Naive thymus-derived CD4-positive, alpha-beta T cell (primary cell): ENCODE measurements around the gene TTLL1. TPM values are rescaled to one million over a fixed set of nuclear protein-coding genes. Genes with fewer than 3 reads are reported as not detected.

Source experiments
- ATAC-seq: fragments of 150-1000 bp; cut with Tn5 transposase; 2 replicates; pipeline ENCODE4 v1.10.0; 2021; ENCODE audit warnings: mild to moderate bottlenecking, moderate library complexity
- CTCF ChIA-PET: fragments of 350-600 bp; sonication (Branson Sonifier 250); formaldehyde crosslinking; loops from one replicate; lab custom pipeline; 2021; ENCODE audit warnings: antibody characterized with exemption; lab: Charles Lee
- POLR2A ChIA-PET: fragments of 350-600 bp; sonication (Branson Sonifier 250); formaldehyde crosslinking; loops from one replicate; lab custom pipeline; 2021; ENCODE audit warnings: antibody characterized with exemption, inconsistent platforms; lab: Charles Lee
- DNase-seq, 9 donors: peaks; one replicate each; pipeline versions ENCODE4 v3.0.0 to v3.0.0-alpha.2; 2020 to 2022; ENCODE audit warnings: mixed read lengths in 1 of 9
- H3K27ac ChIP-seq: one replicate; pipeline ENCODE4 v1.7.0; 2013; ENCODE audit warnings: mild to moderate bottlenecking, low read depth, low read length, moderate library complexity
- H3K27me3 ChIP-seq, 2 donors: one replicate each; pipeline ENCODE4 v1.7.0; 2013; ENCODE audit warnings: low read length in 2 of 2, mild to moderate bottlenecking in 2 of 2, moderate library complexity in 2 of 2; ENCODE audit not compliant: control insufficient read depth in 2 of 2, insufficient read depth in 2 of 2
- H3K36me3 ChIP-seq, 3 experiments: 1 replicate in 2 of 3; 2 replicates in 1 of 3; pipeline ENCODE4 v1.7.0; 2013; ENCODE audit warnings: low read length in 3 of 3, mild to moderate bottlenecking in 3 of 3, moderate library complexity in 1 of 3; ENCODE audit not compliant: insufficient read depth in 3 of 3, control insufficient read depth in 2 of 3
- H3K4me1 ChIP-seq, 2 donors: one replicate each; pipeline ENCODE4 v1.7.0; 2013; ENCODE audit warnings: low read length in 2 of 2, mild to moderate bottlenecking in 2 of 2, moderate library complexity in 1 of 2; ENCODE audit not compliant: control insufficient read depth in 2 of 2, insufficient read depth in 2 of 2
- H3K4me3 ChIP-seq: 2 replicates; pipeline ENCODE4 v1.7.0; 2013; ENCODE audit warnings: mild to moderate bottlenecking, low read length
- H3K9me3 ChIP-seq, 3 experiments: 1 replicate in 2 of 3; 2 replicates in 1 of 3; pipeline ENCODE4 v1.7.0; 2013; ENCODE audit warnings: low read length in 3 of 3; ENCODE audit not compliant: control insufficient read depth in 2 of 3
- H3K27ac Mint-ChIP-seq, 9 donors: one replicate each; pipeline ENCODE4 v1.8.0; 2020 to 2022; ENCODE audit warnings: mixed read lengths in 9 of 9, mild to moderate bottlenecking in 8 of 9, moderate library complexity in 5 of 9, inconsistent platforms in 2 of 9
- H3K27me3 Mint-ChIP-seq, 5 donors: one replicate each; pipeline ENCODE4 v1.8.0; 2021 to 2022; ENCODE audit warnings: mixed read lengths in 5 of 5, mild to moderate bottlenecking in 1 of 5
- H3K36me3 Mint-ChIP-seq, 5 donors: one replicate each; pipeline ENCODE4 v1.8.0; 2020 to 2022; ENCODE audit warnings: mixed read lengths in 5 of 5, mild to moderate bottlenecking in 3 of 5, inconsistent platforms in 1 of 5
- H3K4me1 Mint-ChIP-seq, 7 donors: one replicate each; pipeline ENCODE4 v1.8.0; 2020 to 2022; ENCODE audit warnings: mixed read lengths in 7 of 7, mild to moderate bottlenecking in 3 of 7, inconsistent platforms in 1 of 7
- H3K4me3 Mint-ChIP-seq, 10 donors: one replicate each; pipeline ENCODE4 v1.8.0; 2020 to 2022; ENCODE audit warnings: mild to moderate bottlenecking in 10 of 10, mixed read lengths in 10 of 10, moderate library complexity in 6 of 10, inconsistent platforms in 2 of 10
- H3K9me3 Mint-ChIP-seq, 11 donors: one replicate each; pipeline ENCODE4 v1.8.0; 2020 to 2022; ENCODE audit warnings: mixed read lengths in 11 of 11, mild to moderate bottlenecking in 4 of 11, inconsistent platforms in 1 of 11, moderate library complexity in 1 of 11
- intact Hi-C, 2 donors: fragments of 100-400 bp; cut with micrococcal nuclease; formaldehyde crosslinking; loops; one replicate each; pipeline ENCODE4 v1.15.1; 2023
- polyA plus RNA-seq, 2 donors: library from polyadenylated mRNA; unstranded; fragments of 300-500 nt; fragmentation: Illumina TruSeq; gene quantifications; one replicate each; pipeline ENCODE4 v1.2.3, GENCODE V29; 2021
- total RNA-seq, 6 experiments: library from RNA in 5 of 6; stranded (reverse) in 5 of 6; gene quantifications; 1 replicate in 5 of 6; 2 replicates in 1 of 6; pipeline ENCODE4 v1.2.3 and lab custom pipeline; 2021 to 2026

TTLL1 gene
- total and polyA plus RNA-seq, 7 experiments from 2014 or later = 4.6 to 16.1 (median 7.7) TPM

DNA sequence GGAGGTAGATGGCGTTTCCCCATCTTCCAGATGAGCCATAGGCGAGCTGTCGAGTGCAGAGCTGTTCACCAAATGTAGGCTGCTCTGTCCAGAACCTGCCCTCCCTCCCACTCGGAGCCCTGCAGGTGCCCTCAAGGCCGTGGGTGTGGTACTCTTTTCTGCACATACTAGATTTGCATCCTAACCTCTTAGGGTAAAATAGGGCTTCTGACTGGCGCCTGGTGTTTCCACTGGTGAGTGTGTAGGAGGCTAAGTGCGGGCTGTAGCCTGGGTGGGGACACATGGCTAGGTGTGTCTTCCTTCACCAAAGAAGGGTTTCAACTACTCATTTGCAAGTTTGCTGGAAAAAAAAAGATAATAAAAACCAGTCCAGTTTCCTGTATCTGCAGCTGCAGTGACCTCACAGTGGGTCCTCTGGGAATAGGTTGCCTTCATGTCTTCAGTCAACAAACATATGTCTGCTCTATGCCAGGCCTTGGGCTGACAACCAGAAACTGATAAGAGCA is 29.8 kb upstream of the TTLL1 start:
- no peaks in the 10 kb centered on the region for H3K36me3 Mint-ChIP-seq
- intact Hi-C loops = no loop called here
- Histone ChIP-seq H3K27me3 (no peaks in the 10 kb centered on the region), H3K4me3 (no peak overlapping the region), H3K4me1 (no peaks in the 10 kb centered on the region), H3K36me3 (no peaks in the 10 kb centered on the region), H3K27ac (no peak overlapping the region), H3K9me3 (no peaks in the 10 kb centered on the region)
- no peaks in the 10 kb centered on the region for H3K9me3 Mint-ChIP-seq
- H3K27ac Mint-ChIP-seq = no peak overlapping the region
- H3K4me3 Mint-ChIP-seq = no peak overlapping the region
- DNase-seq (no peak), ATAC-seq (no peak)
- POLR2A ChIA-PET = no interaction called here
- H3K4me1 Mint-ChIP-seq = peaks cover 0 to 2% (median 0%) of the 10 kb centered on the region in 7 donors
- CTCF ChIA-PET = no interaction called here
- H3K27me3 Mint-ChIP-seq = peaks cover 0 to 2% (median 0%) of the 10 kb centered on the region in 5 donors

DNA sequence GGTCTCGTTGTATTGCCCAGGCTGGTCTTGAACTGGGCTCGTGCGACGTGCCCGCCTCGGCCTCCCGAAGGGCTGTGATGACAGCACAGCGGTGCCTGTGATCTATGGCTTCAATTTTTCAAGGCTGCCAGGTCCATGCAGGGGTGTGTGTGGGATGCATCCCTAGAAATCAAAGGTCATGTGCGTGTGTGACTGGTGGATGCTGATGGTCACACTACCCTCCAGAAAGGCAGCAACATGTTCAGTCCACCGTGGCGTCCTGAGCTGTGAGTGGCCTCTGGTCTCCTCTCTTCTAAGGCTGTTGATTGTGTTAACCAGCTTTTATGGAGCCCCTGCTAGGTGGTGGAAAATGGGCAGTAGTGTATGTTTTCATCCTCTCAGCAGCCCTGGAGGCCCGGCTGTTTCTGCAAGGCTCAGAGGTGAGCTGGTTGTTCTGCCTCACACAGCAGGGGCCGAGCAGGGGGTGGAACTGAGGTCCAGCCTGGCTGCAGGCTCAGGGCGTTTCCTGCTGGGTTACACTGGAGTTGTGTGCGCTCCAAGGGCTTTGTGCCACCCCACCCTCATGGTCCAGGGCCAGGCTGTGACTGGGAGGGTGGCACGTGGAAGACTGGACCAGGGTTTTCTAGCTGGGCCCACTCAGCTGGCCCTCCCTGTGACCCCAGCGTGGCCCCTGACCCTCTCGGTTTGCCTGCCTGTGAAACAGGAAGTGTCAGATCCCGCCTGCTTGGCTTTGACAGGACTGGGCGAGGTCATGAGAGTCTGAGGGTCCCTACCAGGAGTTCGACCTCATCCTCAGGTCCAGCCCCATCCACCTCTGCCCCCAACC is 29.0 kb upstream of the TTLL1 start:
- intact Hi-C loops = no loop called here
- Histone ChIP-seq H3K36me3 (no peaks in the 10 kb centered on the region), H3K9me3 (no peaks in the 10 kb centered on the region), H3K27me3 (no peaks in the 10 kb centered on the region), H3K4me1 (no peaks in the 10 kb centered on the region), H3K4me3 (no peak overlapping the region), H3K27ac (no peak overlapping the region)
- Mint-ChIP-seq H3K27me3 (peaks cover 0 to 10% (median 0%) of the 10 kb centered on the region in 5 donors), H3K4me1 (peaks cover 0 to 4% (median 0%) of the 10 kb centered on the region in 7 donors), H3K27ac (no peak overlapping the region), H3K36me3 (no peaks in the 10 kb centered on the region), H3K9me3 (no peaks in the 10 kb centered on the region), H3K4me3 (no peak overlapping the region)
- DNase-seq (no peak), ATAC-seq (no peak)
- ChIA-PET POLR2A (no interaction called here), CTCF (interaction anchor here (0.6 kb wide), 1 partner anchor 27 kb away, joined by 3 read pairs; no protein-coding TSS in a partner anchor)

DNA sequence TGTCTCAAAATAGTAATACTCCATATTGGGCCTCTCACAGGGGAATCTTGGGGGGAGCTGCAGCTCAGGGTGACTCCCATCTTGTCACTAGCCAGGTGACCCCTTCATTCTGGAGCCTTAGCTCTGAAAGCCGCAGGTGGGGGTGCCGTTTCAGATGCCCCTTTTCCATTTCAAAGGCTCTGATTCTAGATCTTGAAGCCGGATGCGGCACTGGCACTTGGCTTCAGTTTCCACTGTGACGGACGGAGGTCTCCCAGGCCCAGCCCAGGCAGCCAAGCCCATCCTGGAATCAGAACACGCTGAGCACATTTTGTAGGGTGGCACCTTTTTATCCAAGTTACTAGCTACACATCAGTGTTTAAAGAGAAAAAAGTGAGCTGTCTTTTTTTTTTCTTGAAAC is 27.7 kb upstream of the TTLL1 start:
- ChIA-PET POLR2A (interaction anchor here (0.6 kb wide), 1 partner anchor 9 kb away, joined by 10 read pairs; no protein-coding TSS in a partner anchor), CTCF (no interaction called here)
- ATAC-seq (no peak), DNase-seq (no peak)
- no peaks in the 10 kb centered on the region for H3K9me3 ChIP-seq
- no peaks in the 10 kb centered on the region for H3K4me1 ChIP-seq
- H3K27me3 ChIP-seq = no peaks in the 10 kb centered on the region
- no peak overlapping the region for H3K4me3 ChIP-seq
- intact Hi-C loops = no loop called here
- no peaks in the 10 kb centered on the region for H3K9me3 Mint-ChIP-seq
- peaks cover 0 to 23% (median 0%) of the 10 kb centered on the region in 5 donors for H3K27me3 Mint-ChIP-seq
- H3K36me3 Mint-ChIP-seq = no peaks in the 10 kb centered on the region
- peaks cover 0 to 4% (median 0%) of the 10 kb centered on the region in 7 donors for H3K4me1 Mint-ChIP-seq
- no peak overlapping the region for H3K27ac Mint-ChIP-seq
- no peaks in the 10 kb centered on the region for H3K36me3 ChIP-seq
- H3K27ac ChIP-seq = no peak overlapping the region
- H3K4me3 Mint-ChIP-seq = no peak overlapping the region

DNA sequence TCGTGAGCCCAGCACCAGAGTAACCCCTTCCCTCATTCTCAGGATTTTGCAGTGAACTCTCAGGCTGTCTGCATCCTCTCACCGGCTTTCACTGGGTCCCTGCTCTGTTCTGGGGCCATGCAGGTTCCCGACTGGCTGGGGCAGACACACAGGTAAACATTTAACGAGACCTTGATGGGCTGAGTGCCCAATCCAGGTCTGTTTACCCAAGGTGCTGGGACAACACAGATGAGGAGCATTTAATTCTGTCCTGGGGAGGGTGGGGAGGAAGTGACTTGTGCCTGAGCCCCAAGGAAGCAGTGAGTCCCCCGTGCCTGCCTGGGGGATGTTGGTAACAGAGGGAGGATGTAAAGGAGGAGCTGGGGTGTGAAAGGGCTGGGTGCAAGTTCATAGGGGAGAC is 25.8 kb upstream of the TTLL1 start:
- Mint-ChIP-seq H3K4me1 (peaks cover 0 to 10% (median 7%) of the 10 kb centered on the region in 7 donors), H3K9me3 (no peaks in the 10 kb centered on the region), H3K4me3 (no peak overlapping the region), H3K27me3 (peaks cover 0 to 34% (median 0%) of the 10 kb centered on the region in 5 donors), H3K27ac (peak overlapping the region in 1 of 9 donors; percentile 52), H3K36me3 (no peaks in the 10 kb centered on the region)
- ChIA-PET POLR2A (no interaction called here), CTCF (no interaction called here)
- no peak for ATAC-seq
- DNase-seq = no peak
- H3K4me1 ChIP-seq = peaks cover 0 to 6% of the 10 kb centered on the region in 2 donors
- intact Hi-C loops = no loop called here
- no peak overlapping the region for H3K4me3 ChIP-seq
- H3K9me3 ChIP-seq = no peaks in the 10 kb centered on the region
- H3K27me3 ChIP-seq = no peaks in the 10 kb centered on the region
- peaks cover 0 to 4% (median 0%) of the 10 kb centered on the region in 3 experiments for H3K36me3 ChIP-seq
- H3K27ac ChIP-seq = no peak overlapping the region

DNA sequence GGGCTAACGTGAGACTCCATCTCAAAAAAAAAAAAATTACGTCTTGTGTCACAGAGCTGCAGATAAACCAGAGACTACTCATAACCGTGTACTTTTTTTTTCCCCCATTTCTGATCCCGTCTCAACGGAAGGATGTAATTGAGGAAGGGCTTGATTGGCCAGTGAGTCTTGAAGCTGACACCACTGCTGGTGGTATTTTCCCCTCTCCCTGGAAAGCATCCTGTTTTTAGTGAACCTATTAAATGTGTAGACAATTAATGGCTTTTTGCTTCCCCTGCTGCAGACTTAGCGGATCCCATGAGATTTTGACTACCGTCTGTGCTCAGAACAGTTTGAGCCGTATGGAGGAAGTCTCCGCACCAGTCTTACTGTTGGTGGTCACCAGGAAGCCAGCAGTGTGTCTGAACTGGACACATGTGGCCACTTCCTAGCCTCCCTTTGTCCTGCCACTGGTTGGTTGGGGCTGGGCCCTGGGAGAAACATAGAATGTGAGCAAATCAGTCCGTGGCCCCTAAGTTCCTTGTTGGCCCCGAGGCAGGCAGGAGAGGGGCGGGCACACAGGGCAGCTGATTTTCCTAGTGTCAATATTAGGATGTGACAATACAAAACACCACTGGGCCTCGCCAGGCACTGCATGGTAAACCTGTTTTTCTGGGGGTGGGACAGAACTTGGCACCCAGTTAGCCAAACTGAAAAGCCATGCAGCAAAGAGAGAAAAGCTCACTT is 24.5 kb upstream of the TTLL1 start:
- peaks cover 0 to 10% (median 7%) of the 10 kb centered on the region in 7 donors for H3K4me1 Mint-ChIP-seq
- no peaks in the 10 kb centered on the region for H3K27me3 ChIP-seq
- no peak overlapping the region for H3K4me3 ChIP-seq
- H3K27ac ChIP-seq = no peak overlapping the region
- CTCF ChIA-PET = interaction anchor here (0.6 kb wide), 1 partner anchor 106 kb away, joined by 5 read pairs; no protein-coding TSS in a partner anchor
- intact Hi-C loops = no loop called here
- H3K36me3 Mint-ChIP-seq = no peaks in the 10 kb centered on the region
- H3K36me3 ChIP-seq = peaks cover 0 to 4% (median 0%) of the 10 kb centered on the region in 3 experiments
- H3K27ac Mint-ChIP-seq = peak overlapping the region in 1 of 9 donors; percentile 4
- peaks cover 0 to 6% of the 10 kb centered on the region in 2 donors for H3K4me1 ChIP-seq
- DNase-seq = no peak
- peaks cover 0 to 43% (median 0%) of the 10 kb centered on the region in 5 donors for H3K27me3 Mint-ChIP-seq
- H3K9me3 Mint-ChIP-seq = no peaks in the 10 kb centered on the region
- H3K4me3 Mint-ChIP-seq = no peak overlapping the region
- POLR2A ChIA-PET = no interaction called here
- no peaks in the 10 kb centered on the region for H3K9me3 ChIP-seq
- ATAC-seq = no peak

DNA sequence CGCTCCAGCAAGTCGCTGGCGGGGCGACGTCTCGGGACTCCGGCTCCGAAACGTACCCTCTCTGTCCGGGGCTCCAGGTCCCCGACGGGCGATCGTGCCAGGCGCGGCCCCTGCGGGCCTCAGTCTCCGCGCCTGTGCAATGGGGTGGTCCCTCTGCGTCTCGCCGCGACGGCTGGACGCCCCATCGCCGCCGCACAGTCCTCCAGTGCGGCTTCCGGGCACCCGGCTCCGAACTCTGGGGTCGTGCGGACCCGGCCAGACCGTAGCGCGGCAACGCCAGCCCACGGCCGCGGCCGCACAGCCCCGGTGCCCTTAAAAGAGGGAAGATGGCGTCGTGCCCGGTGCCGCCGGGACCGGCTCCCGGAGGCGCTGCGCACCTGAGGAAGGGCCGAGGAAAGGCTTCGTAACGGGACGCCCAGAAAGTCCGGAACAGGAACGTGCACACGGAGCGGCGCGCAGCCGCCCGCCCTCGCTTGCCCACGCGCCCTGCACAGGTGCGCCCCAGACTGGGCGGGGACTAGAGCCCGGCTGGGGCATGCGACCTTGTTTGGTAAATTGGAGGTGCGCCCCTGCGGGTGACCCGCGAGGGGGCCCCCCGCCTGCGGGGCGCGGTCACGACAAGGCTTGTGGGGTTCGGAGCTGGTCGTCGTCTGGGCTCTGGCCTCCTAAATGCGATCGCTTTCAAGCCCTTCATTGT is 21.9 kb upstream of the TTLL1 start:
- intact Hi-C loops = loop anchor here (1.0 to 2.0 kb wide), 5 partner anchors 22 to 76 kb away; partner anchors contain the start of genes TTLL1 (in 2 of the 2) and TTLL12 (in 1 of the 2)
- peaks cover 0 to 45% (median 0%) of the 10 kb centered on the region in 5 donors for H3K27me3 Mint-ChIP-seq
- H3K27me3 ChIP-seq = no peaks in the 10 kb centered on the region
- H3K9me3 Mint-ChIP-seq = no peaks in the 10 kb centered on the region
- ChIA-PET POLR2A (interaction anchor here (0.6 to 1.5 kb wide), 3 partner anchors 31 to 1499 kb away, joined by 3 to 6 read pairs (median 3); partner anchors contain the start of gene MCAT), CTCF (interaction anchor here (0.9 kb wide), 1 partner anchor 117 kb away, joined by 3 read pairs; no protein-coding TSS in a partner anchor)
- H3K4me1 ChIP-seq = peaks cover 0 to 6% of the 10 kb centered on the region in 2 donors
- H3K9me3 ChIP-seq = no peaks in the 10 kb centered on the region
- no peaks in the 10 kb centered on the region for H3K36me3 Mint-ChIP-seq
- DNase-seq (peak; percentile 24 to 61 (median 44)), ATAC-seq (peak; percentile 87)
- peak overlapping the region; percentile 74 for H3K4me3 ChIP-seq
- H3K4me1 Mint-ChIP-seq = peaks cover 0 to 9% (median 7%) of the 10 kb centered on the region in 7 donors
- H3K27ac ChIP-seq = peak overlapping the region; percentile 53
- peaks cover 0 to 4% (median 0%) of the 10 kb centered on the region in 3 experiments for H3K36me3 ChIP-seq
- H3K27ac Mint-ChIP-seq = peak overlapping the region in 3 of 9 donors; percentile 33 to 56 (median 56)
- peak overlapping the region; percentile 69 to 88 (median 80) for H3K4me3 Mint-ChIP-seq
